Suprapubic skin (tissue), 3 donors: Measurements from ENCODE around the gene NDUFA1.

Experiments used
- CTCF ChIP-seq, 2 donors: fragments of 200-600 bp in 1 of 2; fragments of 450-650 bp in 1 of 2; sonication (generic) in 1 of 2; IDR thresholded peaks; one replicate each; pipeline ENCODE4 v1.5.1; 2016 to 2019; ENCODE audit warnings: antibody characterized with exemption in 2 of 2, mild to moderate bottlenecking in 1 of 2, moderate library complexity in 1 of 2
- POLR2AphosphoS5 ChIP-seq, 3 donors: sonication (generic); formaldehyde crosslinking; IDR thresholded peaks; one replicate each; pipeline ENCODE4 v1.6.1; 2017; ENCODE audit warnings: antibody characterized with exemption in 3 of 3

- TF ChIP-seq CTCF (IDR thresholded peaks at IDR 0.05) (no peak), POLR2AphosphoS5 (IDR thresholded peaks at IDR 0.05) (no peak)
Measured at GRCh38 chrX:119871245-119871598, 410 bp upstream of the NDUFA1 start.
